ENCODE measurements around the gene A3GALT2.

The A3GALT2 gene

GRCh38 chr1:33273406-33273805, 47.5 kb downstream of the A3GALT2 start:
- DNase-seq (ENCODE audit: extremely low read depth in 1 of 2, low read depth in 1 of 2): no peak

DNA sequence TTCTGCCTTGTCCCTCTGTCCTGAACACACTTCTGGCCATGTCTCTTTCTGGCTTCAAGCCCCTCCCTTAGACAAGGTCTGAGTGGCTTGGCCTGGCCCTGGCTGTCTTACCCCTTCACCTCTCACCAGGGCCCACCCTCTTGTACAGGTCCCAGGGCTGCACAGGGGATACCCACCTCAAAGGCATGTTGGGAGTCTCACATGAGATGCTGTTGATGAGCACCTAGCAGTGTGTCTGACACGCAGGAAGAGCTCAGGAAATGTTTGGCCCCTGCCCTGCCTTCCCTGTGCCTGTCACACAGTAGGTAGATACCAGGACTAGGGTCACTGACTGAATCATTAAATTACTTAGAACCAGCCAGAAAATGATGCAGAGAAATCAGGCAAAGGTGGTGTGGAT, 48.0 kb downstream of the A3GALT2 start:
- no peak for DNase-seq (ENCODE audit: extremely low read depth in 1 of 2, low read depth in 1 of 2)

DNA sequence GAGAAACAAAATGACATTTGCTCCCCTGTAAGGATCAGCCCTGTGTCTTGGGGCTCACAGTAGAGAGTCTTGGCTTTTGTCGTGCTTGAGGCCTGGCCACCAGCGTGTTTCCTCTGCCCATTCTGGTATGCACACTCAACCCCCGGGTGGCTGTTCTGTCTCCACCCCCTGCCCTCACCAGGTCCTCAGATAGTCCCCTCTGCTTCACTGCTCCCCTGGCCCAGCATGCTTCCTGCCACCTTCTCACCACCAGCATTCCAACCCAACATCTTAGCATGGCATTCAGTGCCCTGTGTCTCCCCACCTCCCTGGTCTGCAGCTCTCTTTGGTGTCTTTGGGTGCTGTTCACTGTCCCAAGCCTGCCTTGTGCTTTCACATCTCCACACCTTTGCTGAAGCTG, 48.4 kb downstream of the A3GALT2 start:
- DNase-seq (ENCODE audit: extremely low read depth in 1 of 2, low read depth in 1 of 2): no peak

- DNase-seq (ENCODE audit: extremely low read depth in 1 of 2, low read depth in 1 of 2): no peak
These were observed 49.0 kb downstream of the A3GALT2 start for GRCh38 chr1:33271666-33272505.

DNA sequence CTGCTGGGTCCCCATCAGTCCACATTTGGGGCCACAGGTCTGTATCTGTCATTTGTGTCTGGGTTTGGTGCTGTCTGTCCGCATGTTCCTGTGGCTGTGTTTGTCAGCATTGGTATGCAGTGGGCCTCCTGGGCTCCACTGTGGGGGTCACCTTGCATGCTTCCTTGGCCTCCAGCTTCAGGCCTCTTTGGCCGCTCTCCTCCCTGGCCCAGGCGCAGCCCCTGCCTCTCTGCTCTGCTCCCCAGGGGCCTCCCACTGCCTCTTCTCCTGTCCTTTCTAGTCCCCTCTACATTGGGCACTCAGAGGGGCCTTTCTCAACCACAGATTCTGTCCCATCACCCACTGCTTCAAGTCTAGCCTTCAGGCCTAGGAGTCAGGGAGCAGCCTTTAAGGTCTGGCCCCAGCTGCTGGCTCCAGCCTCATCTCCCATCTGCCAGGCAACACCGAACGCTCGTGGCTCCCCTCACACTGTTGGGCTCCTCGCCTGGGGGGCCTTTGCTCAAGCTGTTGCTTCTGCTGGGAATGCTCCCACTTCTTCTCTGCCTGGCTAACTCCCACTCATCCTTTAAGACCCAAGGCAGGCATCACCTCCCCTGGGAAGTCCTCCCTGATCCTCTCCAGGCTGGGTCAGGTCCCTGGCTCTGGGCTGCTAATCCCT, 50.0 kb downstream of the A3GALT2 start:
- no peak for DNase-seq (ENCODE audit: extremely low read depth in 1 of 2, low read depth in 1 of 2)

DNA sequence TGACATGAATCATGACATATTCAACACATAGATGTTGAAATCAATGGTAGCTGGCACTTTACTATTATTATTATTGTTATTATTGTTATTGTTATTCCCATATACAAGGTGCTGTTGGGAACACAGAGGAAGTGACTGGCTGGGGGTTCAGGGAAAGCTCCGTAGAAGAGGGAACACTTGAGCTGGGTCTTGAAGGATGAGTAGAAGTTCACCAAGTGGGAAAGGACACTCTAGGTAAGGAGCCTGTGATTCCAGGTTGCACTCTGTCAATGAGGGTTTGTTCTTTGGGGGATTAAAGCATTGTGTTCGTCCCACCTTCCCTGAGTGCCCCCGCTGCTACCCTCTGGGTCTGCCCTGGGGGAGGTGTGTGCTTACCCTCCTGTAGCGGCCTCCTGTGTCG, 50.5 kb downstream of the A3GALT2 start:
- DNase-seq (ENCODE audit: extremely low read depth in 1 of 2, low read depth in 1 of 2): no peak

DNA sequence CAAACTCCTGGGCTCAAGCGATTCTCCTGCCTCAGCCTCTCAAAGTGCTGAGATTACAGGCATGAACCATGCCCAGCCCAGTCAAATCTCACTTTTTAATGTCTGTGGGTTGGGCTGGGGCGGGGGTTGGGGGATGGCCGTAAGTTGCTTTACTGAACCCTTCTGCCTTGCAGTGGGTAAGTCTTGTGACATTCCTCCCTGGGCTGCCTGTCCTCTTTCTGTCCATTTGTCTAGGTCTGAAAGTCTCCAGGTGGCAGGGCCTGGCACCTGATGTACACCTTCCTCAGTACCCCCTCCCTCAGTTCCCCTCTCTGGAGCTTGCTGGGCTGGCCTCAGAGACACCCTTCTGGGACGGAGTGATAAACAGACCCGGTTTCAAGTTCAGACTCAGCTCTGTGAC, 51.3 kb downstream of the A3GALT2 start:
- DNase-seq (ENCODE audit: extremely low read depth in 1 of 2, low read depth in 1 of 2): no peak

DNA sequence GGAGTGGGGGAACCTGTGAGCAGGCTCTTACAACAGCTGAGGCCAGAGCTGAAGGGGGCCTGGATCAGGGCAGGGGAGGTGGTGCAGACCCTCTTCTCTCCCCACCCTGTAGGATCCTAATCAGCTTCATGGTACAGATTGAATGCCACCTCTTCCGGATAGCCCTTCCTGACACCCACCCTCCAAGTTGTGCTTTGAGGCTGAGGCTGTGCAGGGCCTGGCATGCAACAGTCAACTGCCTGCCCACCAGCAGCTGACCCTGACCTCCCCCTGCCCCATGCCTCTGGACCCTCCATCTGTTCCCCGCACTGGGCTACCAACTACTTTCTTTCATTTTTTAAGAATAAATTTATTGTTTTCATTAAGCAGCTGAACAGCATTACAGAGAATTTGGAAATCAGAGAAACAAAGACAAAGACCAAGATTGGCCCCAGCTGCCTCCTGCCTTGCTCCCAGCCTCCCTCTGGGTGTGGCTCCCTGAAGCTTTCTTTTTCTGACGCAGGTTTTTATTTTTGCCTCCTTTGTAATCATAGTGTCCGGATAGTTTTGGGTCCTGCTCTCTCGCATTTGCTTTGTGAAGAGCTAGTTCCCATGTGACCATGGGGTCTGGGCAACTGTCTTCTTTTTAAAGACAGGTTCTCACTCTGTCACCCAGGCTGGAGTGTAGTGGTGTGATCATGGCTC, 51.8 kb downstream of the A3GALT2 start:
- no peak for DNase-seq (ENCODE audit: extremely low read depth in 1 of 2, low read depth in 1 of 2)

DNA sequence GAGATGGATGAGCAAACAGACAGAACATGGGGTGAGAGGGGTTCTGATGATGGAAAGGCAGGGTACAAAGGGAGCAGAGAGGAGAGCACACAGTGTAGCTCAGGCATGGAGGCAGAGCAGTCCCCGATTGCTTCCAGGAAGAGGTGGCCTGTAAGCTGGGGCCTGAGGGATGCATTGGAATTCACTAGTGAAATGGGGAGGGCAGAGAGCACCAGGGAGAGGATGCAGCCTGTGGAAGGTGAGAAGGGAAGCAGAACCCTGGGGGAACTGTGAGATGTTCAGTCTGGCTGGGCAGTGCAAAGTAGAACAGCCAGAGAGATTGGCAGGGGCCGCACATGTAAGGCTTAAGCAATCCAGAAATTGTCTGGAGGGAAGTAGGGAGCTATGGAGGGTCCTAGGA, 52.4 kb downstream of the A3GALT2 start:
- DNase-seq (ENCODE audit: extremely low read depth in 1 of 2, low read depth in 1 of 2): no peak

DNA sequence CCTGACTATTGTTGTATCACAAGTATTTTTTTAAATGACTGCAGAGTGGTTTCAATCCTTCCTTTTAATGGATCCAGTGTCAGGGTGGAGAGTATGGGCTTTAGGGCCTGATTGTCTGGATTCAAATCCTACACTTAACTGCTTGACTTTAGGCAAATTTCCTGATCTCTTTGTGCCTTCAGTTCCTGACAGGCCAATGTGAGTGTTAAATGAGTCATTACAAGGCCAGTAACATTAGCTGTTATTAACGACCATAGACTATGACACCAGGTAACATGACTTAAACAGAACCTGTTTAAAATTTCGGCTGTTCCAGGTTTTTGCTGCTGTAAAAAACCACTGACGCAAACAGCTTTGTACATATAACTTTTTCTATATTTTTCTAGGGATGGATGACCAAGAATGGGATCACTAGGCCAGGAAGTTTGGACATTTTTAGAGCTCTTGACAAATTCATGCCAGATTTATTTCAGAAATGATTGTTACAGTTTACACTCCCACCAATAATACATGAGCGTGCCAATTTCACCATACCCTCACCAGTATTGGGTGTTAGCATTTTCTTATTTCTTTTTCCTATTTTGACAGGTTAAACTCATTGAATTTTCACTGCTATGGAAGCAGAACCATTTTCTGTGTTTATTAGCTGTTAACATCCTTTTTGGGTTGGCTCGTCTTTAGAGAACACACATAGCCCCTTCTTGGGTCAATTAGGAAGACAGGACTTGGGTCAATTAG, 53.3 kb downstream of the A3GALT2 start:
- no peak for DNase-seq (ENCODE audit: extremely low read depth in 1 of 2, low read depth in 1 of 2)

- no peak for DNase-seq (ENCODE audit: extremely low read depth in 1 of 2, low read depth in 1 of 2)
These were observed 54.1 kb downstream of the A3GALT2 start for GRCh38 chr1:33266766-33267165.

- no peak for DNase-seq (ENCODE audit: extremely low read depth in 1 of 2, low read depth in 1 of 2)
These were observed 54.9 kb downstream of the A3GALT2 start for GRCh38 chr1:33265780-33266605.

- DNase-seq (ENCODE audit: extremely low read depth in 1 of 2, low read depth in 1 of 2): no peak
These were observed 56.9 kb downstream of the A3GALT2 start for GRCh38 chr1:33263890-33264504.

GRCh38 chr1:33261344-33261743, 59.6 kb downstream of the A3GALT2 start:
- DNase-seq (ENCODE audit: extremely low read depth in 1 of 2, low read depth in 1 of 2): no peak

DNA sequence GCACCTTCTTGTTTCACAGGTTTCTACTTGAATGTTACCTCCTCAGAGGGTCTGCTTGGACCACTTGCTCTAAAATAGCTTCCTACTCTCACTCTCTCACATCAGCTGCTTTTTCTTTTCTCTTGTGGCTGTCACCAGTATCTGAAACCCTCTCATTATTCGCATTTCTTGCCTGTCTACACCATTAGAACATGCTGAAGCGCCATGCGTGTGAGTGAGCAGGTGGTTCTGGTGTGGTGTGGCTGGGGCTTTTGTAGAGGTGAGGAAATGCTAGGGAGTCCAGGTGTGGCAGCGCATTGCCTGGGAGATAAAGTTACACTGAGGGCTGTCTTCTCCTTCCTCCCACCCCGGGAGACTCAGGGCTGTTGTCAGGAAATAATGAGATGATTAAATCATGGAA, 60.5 kb downstream of the A3GALT2 start:
- DNase-seq (ENCODE audit: extremely low read depth in 1 of 2, low read depth in 1 of 2): no peak

GRCh38 chr1:33259879-33260278, 61.0 kb downstream of the A3GALT2 start:
- DNase-seq (ENCODE audit: extremely low read depth in 1 of 2, low read depth in 1 of 2): no peak

DNA sequence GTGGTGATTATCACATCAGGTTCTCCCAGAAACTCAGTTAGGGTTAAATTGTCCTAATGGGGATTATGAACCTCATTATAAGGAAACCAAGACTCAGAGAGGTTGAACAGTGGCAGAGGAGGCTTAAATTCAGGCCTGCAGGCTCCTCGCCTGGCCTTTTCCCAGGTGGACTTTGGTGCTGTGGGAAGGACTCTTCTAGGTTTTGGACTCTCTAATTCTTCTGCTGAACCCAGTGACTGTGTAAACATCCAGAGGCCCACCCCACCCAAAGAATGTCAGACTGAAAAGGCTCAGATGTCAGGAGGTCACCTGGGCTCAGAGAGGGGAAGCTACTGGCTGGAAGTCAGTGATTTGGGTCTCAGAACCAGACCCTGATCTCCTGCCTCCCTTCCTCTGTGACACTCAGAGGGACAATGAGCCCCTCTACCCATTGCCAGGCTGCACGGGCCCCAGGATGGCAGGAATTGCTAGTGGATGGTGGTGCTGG, 62.1 kb downstream of the A3GALT2 start:
- DNase-seq (ENCODE audit: extremely low read depth in 1 of 2, low read depth in 1 of 2): no peak

DNA sequence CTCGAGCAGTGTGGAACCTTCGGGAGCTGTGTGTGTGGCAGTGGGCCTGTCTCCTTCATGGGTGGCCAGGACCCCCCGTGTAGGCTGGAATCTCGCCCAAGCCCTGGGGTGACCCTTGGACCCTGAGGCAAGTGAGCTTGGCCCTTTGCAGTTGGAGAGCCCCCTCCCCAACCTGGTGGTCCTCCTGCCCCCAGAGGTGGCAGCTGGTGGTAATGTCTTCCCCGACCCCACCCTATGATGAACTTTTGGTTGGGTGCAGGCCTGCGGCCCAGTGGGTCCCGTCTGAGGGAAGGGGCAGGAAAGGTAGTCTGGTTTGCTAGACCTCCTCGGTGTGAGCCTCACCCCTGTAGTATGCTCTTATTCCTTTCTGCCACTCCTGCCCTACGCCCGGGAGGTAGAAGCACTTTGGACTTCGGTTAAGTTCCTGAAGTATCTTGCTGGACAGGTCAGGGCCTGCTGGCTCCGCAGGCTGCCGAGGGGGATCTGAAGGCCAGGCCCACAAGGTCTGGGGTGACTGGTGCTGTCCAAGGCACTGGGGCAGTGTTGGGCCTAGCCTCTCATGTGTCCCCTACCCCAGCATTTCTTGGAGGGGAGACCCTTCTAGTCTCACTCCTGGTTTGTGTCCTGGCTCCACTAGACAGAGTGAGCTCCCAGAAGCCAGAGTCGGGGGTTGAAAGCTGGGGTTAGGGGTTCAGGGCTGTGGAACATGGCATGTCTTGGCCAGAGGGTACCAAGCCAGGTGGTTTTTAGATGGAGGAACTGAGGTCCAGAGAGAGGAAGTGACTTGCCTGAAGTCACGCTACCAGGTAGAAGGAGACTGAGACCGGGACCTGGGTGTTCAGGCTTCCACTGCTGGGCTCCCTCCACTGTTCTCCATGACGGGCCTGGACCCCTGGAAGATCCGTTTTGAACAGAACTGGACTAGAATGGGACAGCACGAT, 62.9 kb downstream of the A3GALT2 start:
- DNase-seq (ENCODE audit: extremely low read depth in 1 of 2, low read depth in 1 of 2): no peak
